AG04450 (cell line): ENCODE data around the gene POLE2. TPM values are rescaled to one million over a fixed set of nuclear protein-coding genes. Genes with fewer than 3 reads are reported as not detected.
A peak's percentile ranks its signal among the peaks of the same experiment; 100 is the strongest.

Source experiments
- CTCF ChIA-PET: fragments of 300-600, 350-600 bp; formaldehyde crosslinking; extraction: SDS; loops from one replicate; lab custom pipeline; 2022; ENCODE audit warnings: antibody characterized with exemption, inconsistent platforms; lab: Charles Lee
- POLR2A ChIA-PET: fragments of 350-600 bp; formaldehyde crosslinking; extraction: SDS; loops from one replicate; lab custom pipeline; 2021; ENCODE audit warnings: antibody characterized with exemption, inconsistent platforms; lab: Yijun Ruan, JAX
- DNase-seq: peaks from one replicate; pipeline ENCODE4 v3.0.0-alpha.2; 2011; ENCODE audit warnings: low read depth, low spot score
- H3K27ac ChIP-seq: one replicate; pipeline ENCODE4 v1.5.1; 2012; ENCODE audit warnings: low read depth, low read length, control low read depth
- H3K27me3 ChIP-seq: one replicate; pipeline ENCODE4 v1.6.0; 2012; ENCODE audit warnings: low read length; ENCODE audit not compliant: control insufficient read depth, insufficient read depth
- H3K4me3 ChIP-seq: 2 replicates; pipeline ENCODE4 v1.5.1; 2011; ENCODE audit warnings: mild to moderate bottlenecking, low read depth, low read length, control low read depth
- H3K9me3 ChIP-seq: 2 replicates; pipeline ENCODE4 v1.5.1; 2012; ENCODE audit warnings: low read length; ENCODE audit not compliant: control insufficient read depth, insufficient read depth
- polyA plus RNA-seq: library from polyadenylated mRNA; depleted of rRNA; stranded (reverse); fragments of >200 nt; gene quantifications from 2 replicates; pipeline ENCODE4 v1.2.3, GENCODE V29; 2011; rRNA removed
- small RNA-seq: library from RNA; depleted of rRNA; stranded (forward); fragments of <200 nt; gene quantifications from one replicate; pipeline ENCODE3, GENCODE V24; 2012; ENCODE audit warnings: low read depth; ENCODE audit not compliant: insufficient read length
- TF ChIP-seq, protein P1 (sequence below): IDR thresholded peaks from 2 replicates; pipeline ENCODE4 v1.5.1; 2011; ENCODE audit warnings: low read depth, low read length, control low read depth, inconsistent platforms

Gene POLE2
- polyA plus RNA-seq, 1 experiment = 5.8 TPM

DNA sequence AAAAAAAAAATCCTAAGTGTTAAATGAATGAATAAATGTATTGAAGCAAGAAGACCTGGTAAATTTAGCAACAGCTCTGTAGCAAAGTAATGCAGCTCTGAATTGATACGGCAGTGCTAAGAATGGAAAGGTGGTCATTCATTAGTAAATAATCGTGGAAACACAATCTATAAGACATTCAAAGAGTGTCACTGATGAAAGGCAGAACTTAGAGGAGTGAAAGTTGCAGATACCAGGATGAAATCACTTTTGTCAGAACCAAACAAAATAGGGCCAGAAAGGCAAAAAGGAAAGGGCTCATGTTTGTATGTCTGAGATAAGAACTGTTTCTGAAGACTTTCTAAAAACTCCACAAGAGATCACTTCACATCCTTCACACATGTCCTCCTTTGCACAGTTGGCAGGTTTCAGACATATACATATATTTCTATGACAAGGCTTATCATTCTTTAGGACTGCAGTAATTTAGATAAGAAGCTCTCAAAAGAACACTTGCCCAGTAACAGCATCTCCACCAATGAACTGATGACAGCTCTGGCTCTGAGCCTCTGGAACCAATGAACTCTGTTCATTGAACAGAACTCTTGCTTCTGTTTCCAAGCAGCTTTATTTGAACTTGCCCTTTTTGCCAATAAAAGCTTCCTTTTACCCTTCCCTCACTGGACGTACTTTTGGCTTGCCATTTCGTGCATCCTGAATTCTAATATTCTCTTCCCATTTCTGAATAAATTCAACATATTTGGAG lies 93.5 kb downstream of the POLE2 start:
- POLR2A ChIA-PET = interaction anchor here (0.9 to 2.0 kb wide), 2 partner anchors 9 to 26 kb away, joined by 6 to 12 read pairs; partner anchors contain the start of genes MGAT2, RPL36AL and RPS29
- H3K27ac ChIP-seq = peak overlapping the region; percentile 49
- no peaks in the 10 kb centered on the region for H3K27me3 ChIP-seq
- peak; percentile 46 for DNase-seq
- TF ChIP-seq, protein P1, sequence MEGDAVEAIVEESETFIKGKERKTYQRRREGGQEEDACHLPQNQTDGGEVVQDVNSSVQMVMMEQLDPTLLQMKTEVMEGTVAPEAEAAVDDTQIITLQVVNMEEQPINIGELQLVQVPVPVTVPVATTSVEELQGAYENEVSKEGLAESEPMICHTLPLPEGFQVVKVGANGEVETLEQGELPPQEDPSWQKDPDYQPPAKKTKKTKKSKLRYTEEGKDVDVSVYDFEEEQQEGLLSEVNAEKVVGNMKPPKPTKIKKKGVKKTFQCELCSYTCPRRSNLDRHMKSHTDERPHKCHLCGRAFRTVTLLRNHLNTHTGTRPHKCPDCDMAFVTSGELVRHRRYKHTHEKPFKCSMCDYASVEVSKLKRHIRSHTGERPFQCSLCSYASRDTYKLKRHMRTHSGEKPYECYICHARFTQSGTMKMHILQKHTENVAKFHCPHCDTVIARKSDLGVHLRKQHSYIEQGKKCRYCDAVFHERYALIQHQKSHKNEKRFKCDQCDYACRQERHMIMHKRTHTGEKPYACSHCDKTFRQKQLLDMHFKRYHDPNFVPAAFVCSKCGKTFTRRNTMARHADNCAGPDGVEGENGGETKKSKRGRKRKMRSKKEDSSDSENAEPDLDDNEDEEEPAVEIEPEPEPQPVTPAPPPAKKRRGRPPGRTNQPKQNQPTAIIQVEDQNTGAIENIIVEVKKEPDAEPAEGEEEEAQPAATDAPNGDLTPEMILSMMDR = no peak
- no peaks in the 10 kb centered on the region; the same call in 1 of the 2 replicates for H3K9me3 ChIP-seq
- CTCF ChIA-PET = interaction anchor here (1.0 to 1.1 kb wide), 2 partner anchors 7 to 133 kb away, joined by 5 to 7 read pairs; no protein-coding TSS in a partner anchor
- H3K4me3 ChIP-seq = no peak overlapping the region

Small RNAs within 50 kb of the gene (small RNA-seq; reads per million reads assigned to genes)
- gene AL139099.3 = not detected
- not detected for gene RNU6ATAC30P

Other genes with a start within 250 kb of the POLE2 start
- 3,597 and 3,950 TPM in 2 replicates for gene RPS29, start 101.8 kb downstream of the POLE2 start, polyA plus RNA-seq
- gene LRR1, start 89.3 kb downstream of the POLE2 start, polyA plus RNA-seq = 9.8 and 12.8 TPM in 2 replicates
- gene RPL36AL, start 67.6 kb downstream of the POLE2 start, polyA plus RNA-seq = 272 and 295 TPM in 2 replicates
- gene MGAT2, start 67.4 kb downstream of the POLE2 start, polyA plus RNA-seq = 47.5 and 54.7 TPM in 2 replicates
- gene DNAAF2, start 53.0 kb downstream of the POLE2 start, polyA plus RNA-seq = 6.6 and 9.1 TPM in 2 replicates
- 0.63 and 1.2 TPM in 2 replicates for gene KLHDC1, start 4.9 kb upstream of the POLE2 start, polyA plus RNA-seq
- 59.8 and 81.6 TPM in 2 replicates for gene KLHDC2, start 79.9 kb upstream of the POLE2 start, polyA plus RNA-seq
- gene NEMF, start 164.6 kb upstream of the POLE2 start, polyA plus RNA-seq = 39.8 and 48.6 TPM in 2 replicates
- 27.1 and 28.0 TPM in 2 replicates for gene ARF6, start 204.9 kb upstream of the POLE2 start, polyA plus RNA-seq